ENCODE data around the gene MAGI1.
"Not testable (repeated sequence)": the region's sequence is repeated elsewhere in the genome, so short reads cannot be mapped to it uniquely, and the experiment has no call there.

MAGI1 gene

GRCh38 chr3:66038726-66039589 lies at the start of gene MAGI1:
Gene MAGI1, minus strand, starts transcription at chr3:66038918. Its CDS starts 610 bp downstream, at chr3:66038308.
- DNase-seq: peak; percentile 25

GRCh38 chr3:66083784-66084213 lies 45.1 kb upstream of the MAGI1 start:
- DNase-seq: no peak

GRCh38 chr3:66083096-66083678 lies 44.5 kb upstream of the MAGI1 start:
- DNase-seq: no peak

- DNase-seq: no peak
These were observed 44.0 kb upstream of the MAGI1 start for GRCh38 chr3:66082679-66083078.

- no peak for DNase-seq
These were observed 41.4 kb upstream of the MAGI1 start for GRCh38 chr3:66080167-66080566.

- DNase-seq: no peak
These were observed 39.3 kb upstream of the MAGI1 start for GRCh38 chr3:66077973-66078372.

GRCh38 chr3:66076861-66077470 lies 38.2 kb upstream of the MAGI1 start:
- no peak for DNase-seq

GRCh38 chr3:66075281-66075680 lies 36.6 kb upstream of the MAGI1 start:
- DNase-seq: no peak

GRCh38 chr3:66073464-66074141 lies 34.9 kb upstream of the MAGI1 start:
- DNase-seq: no peak

GRCh38 chr3:66068255-66068654 lies 29.5 kb upstream of the MAGI1 start:
- no peak for DNase-seq

- DNase-seq: no peak
These were observed 28.4 kb upstream of the MAGI1 start for GRCh38 chr3:66066963-66067617.

- no peak for DNase-seq
These were observed 16.6 kb upstream of the MAGI1 start for GRCh38 chr3:66055289-66055688.

GRCh38 chr3:66053550-66054094 lies 14.9 kb upstream of the MAGI1 start:
- DNase-seq: no peak

GRCh38 chr3:66052721-66053549 lies 14.2 kb upstream of the MAGI1 start:
- DNase-seq: no peak

- no peak for DNase-seq
These were observed 12.1 kb upstream of the MAGI1 start for GRCh38 chr3:66050821-66051220.

GRCh38 chr3:66048051-66048395 lies 9.3 kb upstream of the MAGI1 start:
- no peak for DNase-seq

GRCh38 chr3:66047311-66048050 lies 8.8 kb upstream of the MAGI1 start:
- no peak for DNase-seq

- DNase-seq: not testable (repeated sequence)
These were observed 7.6 kb upstream of the MAGI1 start for GRCh38 chr3:66046321-66046720.

GRCh38 chr3:66041828-66042227 lies 3.1 kb upstream of the MAGI1 start:
- DNase-seq: no peak

GRCh38 chr3:66041116-66041515 lies 2.4 kb upstream of the MAGI1 start:
- DNase-seq: no peak

- no peak for DNase-seq
These were observed 821 bp upstream of the MAGI1 start for GRCh38 chr3:66039590-66039887.
